ENCODE data around the gene SF3B1. TPM values are rescaled to one million over a fixed set of nuclear protein-coding genes. Genes with fewer than 3 reads are reported as not detected.

The SF3B1 gene
- total RNA-seq, 4 donors from 2014 or later: 111 to 309 (median 188) TPM

GRCh38 chr2:197464175-197464574 is 29.3 kb upstream of the SF3B1 start:
- peaks cover 0 to 22% (median 7%) of the 10 kb centered on the region in 3 donors for H3K4me1 ChIP-seq
- no peak for ATAC-seq
- 31 to 50% methylated on average over 1 of the region's 1 CpG for WGBS, 2 donors (ENCODE audit: low coverage in 1 of 2)
- TF ChIP-seq CTCF (IDR thresholded peaks at IDR 0.05) (no peak), EP300 (IDR thresholded peaks at IDR 0.05) (no peak), POLR2AphosphoS5 (IDR thresholded peaks at IDR 0.05) (no peak), POLR2A (IDR thresholded peaks at IDR 0.05) (no peak)
- no peak overlapping the region for H3K27ac ChIP-seq
- H3K4me3 ChIP-seq: no peak overlapping the region
- peaks cover 0 to 87% of the 10 kb centered on the region in 2 donors for H3K36me3 ChIP-seq
- no peaks in the 10 kb centered on the region for H3K9me3 ChIP-seq
- no peaks in the 10 kb centered on the region for H3K27me3 ChIP-seq

- peak; percentile 70 for ATAC-seq
- 35% methylated on average over 2 of the region's 2 CpGs; no CpG with 5 or more reads in 1 of the 2 donors for WGBS, 2 donors (ENCODE audit: low coverage in 1 of 2)
- no peak for TF ChIP-seq EP300 (IDR thresholded peaks at IDR 0.05)
Measured at GRCh38 chr2:197461057-197461456, 26.2 kb upstream of the SF3B1 start.

GRCh38 chr2:197460649-197461048 is 25.8 kb upstream of the SF3B1 start:
- Histone ChIP-seq H3K9me3 (no peaks in the 10 kb centered on the region), H3K4me3 (no peak overlapping the region), H3K36me3 (peaks cover 0 to 54% of the 10 kb centered on the region in 2 donors), H3K27me3 (no peaks in the 10 kb centered on the region), H3K27ac (peak overlapping the region in 1 of 4 donors; percentile 32), H3K4me1 (peaks cover 0 to 51% (median 7%) of the 10 kb centered on the region in 3 donors)
- no peak for TF ChIP-seq POLR2AphosphoS5 (IDR thresholded peaks at IDR 0.05)
- no peak for TF ChIP-seq EP300 (IDR thresholded peaks at IDR 0.05)
- TF ChIP-seq POLR2A (IDR thresholded peaks at IDR 0.05): no peak
- 67 to 72% methylated on average over 4 of the region's 4 CpGs for WGBS, 2 donors (ENCODE audit: low coverage in 1 of 2)
- ATAC-seq: no peak

More at GRCh38 chr2:197461057-197461456, 26.2 kb upstream of the SF3B1 start:
- H3K36me3 ChIP-seq: peaks cover 0 to 58% of the 10 kb centered on the region in 2 donors
- H3K9me3 ChIP-seq: no peaks in the 10 kb centered on the region
- H3K27me3 ChIP-seq: no peaks in the 10 kb centered on the region
- H3K4me1 ChIP-seq: peaks cover 0 to 47% (median 7%) of the 10 kb centered on the region in 3 donors
- peak overlapping the region in 1 of 4 donors; percentile 32 for H3K27ac ChIP-seq
- H3K4me3 ChIP-seq: no peak overlapping the region

GRCh38 chr2:197455428-197455827 is 20.6 kb upstream of the SF3B1 start:
- ATAC-seq: no peak
- TF ChIP-seq EP300 (IDR thresholded peaks at IDR 0.05) (no peak), POLR2AphosphoS5 (IDR thresholded peaks at IDR 0.05) (no peak), CTCF (IDR thresholded peaks at IDR 0.05) (no peak), POLR2A (IDR thresholded peaks at IDR 0.05) (no peak)
- Histone ChIP-seq H3K4me3 (no peak overlapping the region), H3K36me3 (peaks cover 0 to 7% of the 10 kb centered on the region in 2 donors), H3K4me1 (peaks cover 0 to 56% (median 0%) of the 10 kb centered on the region in 3 donors), H3K27me3 (no peaks in the 10 kb centered on the region), H3K27ac (no peak overlapping the region), H3K9me3 (no peaks in the 10 kb centered on the region)
- 83 to 100% methylated on average over 1 of the region's 1 CpG for WGBS, 2 donors (ENCODE audit: low coverage in 1 of 2)

- peaks cover 0 to 52% (median 0%) of the 10 kb centered on the region in 3 donors for H3K4me1 ChIP-seq
- WGBS, 2 donors (ENCODE audit: low coverage in 1 of 2): 50 to 64% methylated on average over 1 to 2 of the region's 2 CpGs
Measured at GRCh38 chr2:197454923-197455322, 20.1 kb upstream of the SF3B1 start.

More at GRCh38 chr2:197454923-197455322, 20.1 kb upstream of the SF3B1 start:
- Histone ChIP-seq H3K27ac (peak overlapping the region in 2 of 4 donors; percentile 97 to 98), H3K36me3 (peaks cover 0 to 2% of the 10 kb centered on the region in 2 donors), H3K27me3 (no peaks in the 10 kb centered on the region), H3K4me3 (peak overlapping the region in 1 of 2 donors; percentile 69), H3K9me3 (no peaks in the 10 kb centered on the region)
- TF ChIP-seq POLR2A (IDR thresholded peaks at IDR 0.05) (no peak), EP300 (IDR thresholded peaks at IDR 0.05) (no peak), POLR2AphosphoS5 (IDR thresholded peaks at IDR 0.05) (no peak), CTCF (IDR thresholded peaks at IDR 0.05) (no peak)
- no peak for ATAC-seq

All from gastroesophageal sphincter (tissue), 4 donors.